Activated CD4-positive, alpha-beta memory T cell treated with anti-CD3 and anti-CD28 coated beads, Interleukin-2, amount 10 ng/mL, durations not matched to agents 7 days and 5 days (primary cell): Measurements from ENCODE around the gene CPXM1. TPM values are rescaled to one million over a fixed set of nuclear protein-coding genes. Genes with fewer than 3 reads are reported as not detected.

Experiments used
- CTCF ChIA-PET: fragments of 350-600 bp; sonication (Branson Sonifier 250); formaldehyde crosslinking; loops from one replicate; lab custom pipeline; 2021; ENCODE audit warnings: antibody characterized with exemption, inconsistent platforms; lab: Charles Lee
- POLR2A ChIA-PET: fragments of 350-600 bp; sonication (Branson Sonifier 250); formaldehyde crosslinking; loops from one replicate; lab custom pipeline; 2021; ENCODE audit warnings: antibody characterized with exemption; lab: Charles Lee
- DNase-seq: peaks from one replicate; pipeline ENCODE4 v3.0.0-alpha.2; 2020
- H3K27ac Mint-ChIP-seq: one replicate; pipeline ENCODE4 v1.8.0; 2021; ENCODE audit warnings: mild to moderate bottlenecking, mixed read lengths
- H3K27me3 Mint-ChIP-seq: one replicate; pipeline ENCODE4 v1.8.0; 2021; ENCODE audit warnings: mixed read lengths
- H3K36me3 Mint-ChIP-seq: one replicate; pipeline ENCODE4 v1.8.0; 2021; ENCODE audit warnings: low read depth, mixed read lengths
- H3K4me1 Mint-ChIP-seq: one replicate; pipeline ENCODE4 v1.8.0; 2021; ENCODE audit warnings: mixed read lengths
- H3K4me3 Mint-ChIP-seq: one replicate; pipeline ENCODE4 v1.8.0; 2021; ENCODE audit warnings: mild to moderate bottlenecking, mixed read lengths
- H3K9me3 Mint-ChIP-seq: one replicate; pipeline ENCODE4 v1.8.0; 2021; ENCODE audit warnings: mixed read lengths
- total RNA-seq, 2 experiments: library from RNA; stranded (reverse); gene quantifications; one replicate each; pipeline ENCODE4 v1.2.3, GENCODE V29; 2021

CPXM1 gene
- total RNA-seq, 2 experiments from 2014 or later: 0.20 to 0.33 TPM

GRCh38 chr20:2753461-2754040, 46.9 kb downstream of the CPXM1 start:
- H3K27me3 Mint-ChIP-seq: peaks cover 61% of the 10 kb centered on the region
- no peak overlapping the region for H3K27ac Mint-ChIP-seq

GRCh38 chr20:2752567-2753460, 47.6 kb downstream of the CPXM1 start:
- Mint-ChIP-seq H3K4me3 (peak overlapping the region; percentile 74), H3K27ac (no peak overlapping the region), H3K27me3 (peaks cover 63% of the 10 kb centered on the region), H3K36me3 (no peaks in the 10 kb centered on the region), H3K4me1 (peaks cover 27% of the 10 kb centered on the region), H3K9me3 (no peaks in the 10 kb centered on the region)
- DNase-seq: peak; percentile 48
- CTCF ChIA-PET: interaction anchor here (0.8 to 2.5 kb wide), 9 partner anchors 9 to 92 kb away, joined by 3 to 21 read pairs (median 4); partner anchors contain the start of gene IDH3B
- POLR2A ChIA-PET: interaction anchor here (1.0 to 2.2 kb wide), 4 partner anchors 9 to 99 kb away, joined by 3 to 6 read pairs (median 6); no protein-coding TSS in a partner anchor

More at GRCh38 chr20:2753461-2754040, 46.9 kb downstream of the CPXM1 start:
- POLR2A ChIA-PET: interaction anchor here (0.6 to 2.2 kb wide), 5 partner anchors 9 to 102 kb away, joined by 3 to 6 read pairs (median 5); no protein-coding TSS in a partner anchor
- no peak for DNase-seq
- Mint-ChIP-seq H3K4me1 (peaks cover 27% of the 10 kb centered on the region), H3K9me3 (no peaks in the 10 kb centered on the region), H3K4me3 (peak overlapping the region; percentile 74), H3K36me3 (no peaks in the 10 kb centered on the region)
- CTCF ChIA-PET: interaction anchor here (0.8 to 2.5 kb wide), 7 partner anchors 12 to 91 kb away, joined by 3 to 21 read pairs (median 4); partner anchors contain the start of gene IDH3B

- Mint-ChIP-seq H3K4me1 (peaks cover 27% of the 10 kb centered on the region), H3K27ac (no peak overlapping the region), H3K36me3 (no peaks in the 10 kb centered on the region), H3K27me3 (peaks cover 67% of the 10 kb centered on the region), H3K4me3 (no peak overlapping the region), H3K9me3 (no peaks in the 10 kb centered on the region)
- ChIA-PET CTCF (interaction anchor here (1.1 to 2.5 kb wide), 7 partner anchors 9 to 93 kb away, joined by 3 to 21 read pairs (median 5); no protein-coding TSS in a partner anchor), POLR2A (interaction anchor here (1.5 to 2.2 kb wide), 2 partner anchors 10 to 63 kb away, joined by 3 to 6 read pairs; no protein-coding TSS in a partner anchor)
- peak; percentile 51 for DNase-seq
Measured at GRCh38 chr20:2751878-2752566, 48.4 kb downstream of the CPXM1 start.

- H3K4me1 Mint-ChIP-seq: peaks cover 25% of the 10 kb centered on the region
- peaks cover 61% of the 10 kb centered on the region for H3K27me3 Mint-ChIP-seq
- POLR2A ChIA-PET: interaction anchor here (1.4 to 2.2 kb wide), 2 partner anchors 63 to 122 kb away, joined by 3 to 6 read pairs; partner anchors contain the start of gene PTPRA
- no peak for DNase-seq
- peak overlapping the region; percentile 48 for H3K4me3 Mint-ChIP-seq
- H3K9me3 Mint-ChIP-seq: no peaks in the 10 kb centered on the region
- no peak overlapping the region for H3K27ac Mint-ChIP-seq
- no peaks in the 10 kb centered on the region for H3K36me3 Mint-ChIP-seq
- CTCF ChIA-PET: interaction anchor here (1.1 to 2.5 kb wide), 6 partner anchors 8 to 64 kb away, joined by 3 to 21 read pairs (median 9); no protein-coding TSS in a partner anchor
Measured at GRCh38 chr20:2751347-2751877, 49.0 kb downstream of the CPXM1 start.

- no peak overlapping the region for H3K27ac Mint-ChIP-seq
- DNase-seq: no peak
- no peaks in the 10 kb centered on the region for H3K9me3 Mint-ChIP-seq
- H3K36me3 Mint-ChIP-seq: no peaks in the 10 kb centered on the region
- H3K4me3 Mint-ChIP-seq: peak overlapping the region; percentile 48
- H3K27me3 Mint-ChIP-seq: peaks cover 59% of the 10 kb centered on the region
- ChIA-PET POLR2A (interaction anchor here (1.4 kb wide), 1 partner anchor 122 kb away, joined by 3 read pairs; the partner anchor contains the start of gene PTPRA), CTCF (interaction anchor here (1.1 kb wide), 1 partner anchor 23 kb away, joined by 3 read pairs; no protein-coding TSS in a partner anchor)
- peaks cover 24% of the 10 kb centered on the region for H3K4me1 Mint-ChIP-seq
Measured at GRCh38 chr20:2750491-2751251, 49.8 kb downstream of the CPXM1 start.

GRCh38 chr20:2749951-2750490, 50.4 kb downstream of the CPXM1 start:
- H3K36me3 Mint-ChIP-seq: no peaks in the 10 kb centered on the region
- H3K27ac Mint-ChIP-seq: no peak overlapping the region
- no peaks in the 10 kb centered on the region for H3K9me3 Mint-ChIP-seq
- no peak overlapping the region for H3K4me3 Mint-ChIP-seq
- ChIA-PET POLR2A (interaction anchor here (1.4 kb wide), 1 partner anchor 123 kb away, joined by 3 read pairs; the partner anchor contains the start of gene PTPRA), CTCF (no interaction called here)
- H3K4me1 Mint-ChIP-seq: peaks cover 26% of the 10 kb centered on the region
- DNase-seq: peak; percentile 14
- peaks cover 56% of the 10 kb centered on the region for H3K27me3 Mint-ChIP-seq

- POLR2A ChIA-PET: no interaction called here
Measured at GRCh38 chr20:2749343-2749950, 51.0 kb downstream of the CPXM1 start.

GRCh38 chr20:2748551-2749342, 51.7 kb downstream of the CPXM1 start:
- H3K27me3 Mint-ChIP-seq: peaks cover 46% of the 10 kb centered on the region
- peaks cover 24% of the 10 kb centered on the region for H3K4me1 Mint-ChIP-seq
- no peaks in the 10 kb centered on the region for H3K36me3 Mint-ChIP-seq
- no peak overlapping the region for H3K4me3 Mint-ChIP-seq
- DNase-seq: peak; percentile 12
- ChIA-PET CTCF (no interaction called here), POLR2A (no interaction called here)
- no peaks in the 10 kb centered on the region for H3K9me3 Mint-ChIP-seq
- no peak overlapping the region for H3K27ac Mint-ChIP-seq

More at GRCh38 chr20:2749343-2749950, 51.0 kb downstream of the CPXM1 start:
- CTCF ChIA-PET: no interaction called here
- DNase-seq: peak; percentile 9
- Mint-ChIP-seq H3K9me3 (no peaks in the 10 kb centered on the region), H3K27me3 (peaks cover 51% of the 10 kb centered on the region), H3K4me3 (no peak overlapping the region), H3K4me1 (peaks cover 26% of the 10 kb centered on the region), H3K36me3 (no peaks in the 10 kb centered on the region), H3K27ac (no peak overlapping the region)

GRCh38 chr20:2747676-2748235, 52.7 kb downstream of the CPXM1 start:
- Mint-ChIP-seq H3K36me3 (no peaks in the 10 kb centered on the region), H3K4me1 (peaks cover 26% of the 10 kb centered on the region), H3K27me3 (peaks cover 43% of the 10 kb centered on the region), H3K4me3 (no peak overlapping the region), H3K27ac (no peak overlapping the region), H3K9me3 (no peaks in the 10 kb centered on the region)
- POLR2A ChIA-PET: no interaction called here
- CTCF ChIA-PET: no interaction called here
- DNase-seq: no peak

- H3K36me3 Mint-ChIP-seq: no peaks in the 10 kb centered on the region
- CTCF ChIA-PET: no interaction called here
- no peak overlapping the region for H3K27ac Mint-ChIP-seq
- H3K9me3 Mint-ChIP-seq: no peaks in the 10 kb centered on the region
- no peak overlapping the region for H3K4me3 Mint-ChIP-seq
- H3K27me3 Mint-ChIP-seq: peaks cover 41% of the 10 kb centered on the region
- POLR2A ChIA-PET: no interaction called here
- peak; percentile 12 for DNase-seq
- peaks cover 33% of the 10 kb centered on the region for H3K4me1 Mint-ChIP-seq
Measured at GRCh38 chr20:2746636-2747265, 53.7 kb downstream of the CPXM1 start.
